IMR-90 (cell line): Measurements from ENCODE around the gene PMF1. TPM values are rescaled to one million over a fixed set of nuclear protein-coding genes. Genes with fewer than 3 reads are reported as not detected.

Experiments
- ATAC-seq: fragments of 200-7000 bp; cut with Tn5 transposase; 2 replicates; pipeline ENCODE4 v1.9.1; 2020; ENCODE audit warnings: low read depth, mild to moderate bottlenecking, moderate library complexity
- BruUV-seq: library from RNA; stranded (reverse); fragments of 400-500 nt; replicated peaks from 2 replicates; lab custom pipeline; 2021; lab: Mats Ljungman, UMichigan
- CTCF ChIA-PET: fragments of 300-600 bp; formaldehyde crosslinking; extraction: SDS; loops from one replicate; lab custom pipeline; 2021; ENCODE audit warnings: antibody characterized with exemption; lab: Yijun Ruan, JAX
- POLR2A ChIA-PET: fragments of 300-600 bp; sonication (Branson Sonifier 250); formaldehyde crosslinking; loops from one replicate; lab custom pipeline; 2022; ENCODE audit warnings: antibody characterized with exemption; ENCODE audit not compliant: unreplicated experiment; lab: Charles Lee
- DNase-seq: peaks from one replicate; pipeline ENCODE4 v3.0.0; 2013
- H2AFZ ChIP-seq: replicated peaks from 2 replicates; pipeline ENCODE3; 2013; ENCODE audit warnings: low read length, mild to moderate bottlenecking; ENCODE audit not compliant: poor library complexity
- H2AK5ac ChIP-seq: 2 replicates; pipeline ENCODE4 v1.6.1; 2013; ENCODE audit warnings: low read depth, low read length, inconsistent platforms
- H2AK9ac ChIP-seq: replicated peaks from 2 replicates; pipeline ENCODE3; 2013; ENCODE audit warnings: mild to moderate bottlenecking, low read depth, low read length, moderate library complexity; ENCODE audit not compliant: poor library complexity
- H2BK120ac ChIP-seq: 2 replicates; pipeline ENCODE4 v1.6.1; 2013; ENCODE audit warnings: low read depth, low read length, inconsistent platforms
- H2BK15ac ChIP-seq: 3 replicates; pipeline ENCODE4 v1.6.1; 2013; ENCODE audit warnings: low read depth, low read length, inconsistent platforms
- H2BK20ac ChIP-seq: 2 replicates; pipeline ENCODE4 v1.6.1; 2013; ENCODE audit warnings: low read depth, mild to moderate bottlenecking, inconsistent platforms, low read length, moderate library complexity
- H2BK5ac ChIP-seq: 2 replicates; pipeline ENCODE4 v1.6.1; 2013; ENCODE audit warnings: mild to moderate bottlenecking, low read depth, low read length, inconsistent platforms; ENCODE audit not compliant: poor library complexity, severe bottlenecking
- H3K14ac ChIP-seq: replicated peaks from 2 replicates; pipeline ENCODE4 v1.6.1; 2013; ENCODE audit warnings: low read depth, low read length, inconsistent platforms
- H3K18ac ChIP-seq: 2 replicates; pipeline ENCODE4 v1.6.1; 2013; ENCODE audit warnings: low read depth, low read length, control low read depth
- H3K23ac ChIP-seq: 2 replicates; pipeline ENCODE4 v1.6.1; 2013; ENCODE audit warnings: low read depth, low read length, inconsistent platforms
- H3K27ac ChIP-seq: 2 replicates; pipeline ENCODE4 v1.5.1; 2013; ENCODE audit warnings: mild to moderate bottlenecking, control low read depth, low read length; ENCODE audit not compliant: insufficient read depth
- H3K27me3 ChIP-seq: 2 replicates; pipeline ENCODE4 v1.6.1; 2013; ENCODE audit warnings: low read length; ENCODE audit not compliant: control insufficient read depth, insufficient read depth
- H3K36me3 ChIP-seq: 2 replicates; pipeline ENCODE4 v1.6.1; 2013; ENCODE audit warnings: low read length, mixed read lengths; ENCODE audit not compliant: control insufficient read depth, insufficient read depth
- H3K4ac ChIP-seq: 2 replicates; pipeline ENCODE4 v1.6.1; 2013; ENCODE audit warnings: low read depth, low read length, inconsistent platforms
- H3K4me1 ChIP-seq: 2 replicates; pipeline ENCODE4 v1.6.1; 2013; ENCODE audit warnings: low read length, mixed read lengths; ENCODE audit not compliant: control insufficient read depth, insufficient read depth
- H3K4me2 ChIP-seq: 2 replicates; pipeline ENCODE4 v1.6.1; 2013; ENCODE audit warnings: low read depth, mild to moderate bottlenecking, control low read depth, low read length, moderate library complexity
- H3K4me3 ChIP-seq: 2 replicates; pipeline ENCODE4 v1.5.1; 2013; ENCODE audit warnings: low read depth, mild to moderate bottlenecking, control low read depth, low read length, moderate library complexity; ENCODE audit not compliant: insufficient read depth
- H3K56ac ChIP-seq: 2 replicates; pipeline ENCODE4 v1.6.1; 2013; ENCODE audit warnings: low read length, inconsistent platforms; ENCODE audit not compliant: insufficient read depth; ENCODE audit errors: extremely low read depth
- H3K79me1 ChIP-seq, 2 experiments: 2 replicates each; pipeline ENCODE4 v1.6.1; 2013; ENCODE audit warnings: low read length in 2 of 2, inconsistent platforms in 1 of 2, low read depth in 1 of 2
- H3K9ac ChIP-seq: 2 replicates; pipeline ENCODE4 v1.6.1; 2013; ENCODE audit warnings: low read depth, low read length, control low read depth
- H3K9me1 ChIP-seq: 2 replicates; pipeline ENCODE4 v1.6.1; 2013; ENCODE audit warnings: low read length, inconsistent platforms; ENCODE audit not compliant: insufficient read depth
- H3K9me3 ChIP-seq: 2 replicates; pipeline ENCODE4 v1.6.1; 2013; ENCODE audit warnings: low read length; ENCODE audit not compliant: control insufficient read depth, insufficient read depth
- H4K20me1 ChIP-seq: 2 replicates; pipeline ENCODE4 v1.6.1; 2013; ENCODE audit warnings: low read length, inconsistent platforms; ENCODE audit not compliant: insufficient read depth
- H4K5ac ChIP-seq: 2 replicates; pipeline ENCODE4 v1.6.1; 2013; ENCODE audit warnings: mild to moderate bottlenecking, low read depth, low read length, control low read depth
- H4K8ac ChIP-seq, 2 experiments: 2 replicates each; pipeline ENCODE4 v1.6.1; 2013; ENCODE audit warnings: low read depth in 2 of 2, low read length in 2 of 2, control low read depth in 1 of 2, inconsistent platforms in 1 of 2
- H4K91ac ChIP-seq: 2 replicates; pipeline ENCODE4 v1.6.1; 2013; ENCODE audit warnings: low read depth, low read length, inconsistent platforms; ENCODE audit not compliant: insufficient read depth
- BHLHE40 ChIP-seq: fragments of 150-350 bp; IDR thresholded peaks from 2 replicates; pipeline ENCODE4 v1.6.1; 2016; ENCODE audit warnings: mild to moderate bottlenecking, low read depth, low read length
- CHD1 ChIP-seq: IDR thresholded peaks from 2 replicates; pipeline ENCODE4 v1.6.1; 2012; ENCODE audit warnings: low read depth, low read length, improper control_type of control experiment
- CTCF ChIP-seq: conservative IDR thresholded peaks from 2 replicates; pipeline ENCODE4 v1.5.1; 2012; ENCODE audit warnings: mild to moderate bottlenecking, low read depth, low read length, improper control_type of control experiment
- MXI1 ChIP-seq: IDR thresholded peaks from 2 replicates; pipeline ENCODE4 v1.6.1; 2012; ENCODE audit warnings: low read depth, mild to moderate bottlenecking, low read length, moderate library complexity, borderline replicate concordance
- NFE2L2 ChIP-seq: fragments of 150-350 bp; IDR thresholded peaks from 2 replicates; pipeline ENCODE4 v1.6.1; 2016; ENCODE audit warnings: low read depth, mild to moderate bottlenecking, low read length
- RAD21 ChIP-seq: IDR thresholded peaks from 2 replicates; pipeline ENCODE4 v1.6.1; 2012; ENCODE audit warnings: low read length, improper control_type of control experiment
- SMC3 ChIP-seq: fragments of 150-350 bp; IDR thresholded peaks from 2 replicates; pipeline ENCODE4 v1.6.1; 2016; ENCODE audit warnings: low read depth, mild to moderate bottlenecking, antibody characterized with exemption, low read length, moderate library complexity
- USF2 ChIP-seq: fragments of 150-350 bp; IDR thresholded peaks from 2 replicates; pipeline ENCODE4 v1.6.1; 2017; ENCODE audit warnings: mild to moderate bottlenecking, antibody characterized with exemption, low read length, low read depth
- WGBS, 2 experiments: methylation state at CpG; one replicate each; pipeline versions ENCODE4 v1.1.5 to v1.1.7; 2013; ENCODE audit warnings: missing lambda C conversion rate in 2 of 2; ENCODE audit not compliant: insufficient read length in 1 of 2; ENCODE audit errors: extremely low coverage in 2 of 2; 5-methylcytosine and 5-hydroxymethylcytosine counted together
- dilution Hi-C: fragments of 300-500 bp; cut with HindIII; formaldehyde crosslinking; loops from one replicate; pipeline ENCODE4 v1.14.3; 2018; ENCODE audit warnings: low sequenced_read_pairs; ENCODE audit not compliant: unreplicated experiment
- in situ Hi-C: fragments of 300-500 bp; cut with MboI; formaldehyde crosslinking; loops from 3 replicates; pipeline ENCODE4 v1.14.3; 2019; ENCODE audit warnings: low sequenced_read_pairs, inconsistent platforms, mixed read lengths
- intact Hi-C: fragments of 100-400 bp; cut with micrococcal nuclease; formaldehyde crosslinking; loops from 2 replicates; pipeline ENCODE4 v1.10.0; 2022
- polyA plus RNA-seq, 3 experiments: library from polyadenylated mRNA; depleted of rRNA; stranded (reverse); fragments of >200 nt; gene quantifications; 2 replicates each; pipeline ENCODE4 v1.2.3, GENCODE V29; 2012; ENCODE audit warnings: low replicate concordance in 1 of 3
- total RNA-seq: library from RNA; depleted of rRNA; stranded (reverse); fragments of >200 nt; gene quantifications from 2 replicates; pipeline ENCODE4 v1.2.3, GENCODE V29; 2012

The PMF1 gene
- total and polyA plus RNA-seq, 2 of the 4 experiments (the other 2 are of a cell fraction), result 54.8 to 73.4 TPM

- Histone ChIP-seq H3K56ac (no peak overlapping the region), H3K9ac (no peak overlapping the region), H2BK15ac (no peak overlapping the region), H2BK5ac (no peak overlapping the region), H2AK9ac (peak overlapping the region; percentile 61), H3K18ac (no peak overlapping the region), H3K4me2 (no peak overlapping the region), H2BK120ac (no peak overlapping the region), H3K4me1 (peaks cover 8% of the 10 kb centered on the region), H4K91ac (no peak overlapping the region), H3K36me3 (peaks cover 15% of the 10 kb centered on the region), H4K5ac (no peak overlapping the region), H4K20me1 (0 out of 2 replicates have a peak, but pooled peaks cover under 1% of the 10 kb centered on the region), H3K27me3 (no peaks in the 10 kb centered on the region), H3K27ac (no peak overlapping the region), H3K4me3 (no peak overlapping the region), H2AFZ (no peak overlapping the region), H3K4ac (no peak overlapping the region), H2BK20ac (no peak overlapping the region), H3K14ac (no peak overlapping the region), H3K9me3 (no peaks in the 10 kb centered on the region), H3K9me1 (peaks cover 9% of the 10 kb centered on the region), H4K8ac (no peak overlapping the region), H3K79me1 (peaks cover 8 to 17% of the 10 kb centered on the region in 2 experiments), H2AK5ac (no peak overlapping the region), H3K23ac (no peak overlapping the region)
- ATAC-seq (no peak), DNase-seq (no peak)
- CTCF ChIA-PET, result interaction anchor here (0.7 kb wide), 1 partner anchor 42 kb away, joined by 3 read pairs; no protein-coding TSS in a partner anchor
- intact Hi-C loops (no loop called here), dilution Hi-C loops (no loop called here), in situ Hi-C loops (loop anchor here (5.0 kb wide), 1 partner anchor 81 kb away; no protein-coding TSS in a partner anchor)
- POLR2A ChIA-PET, result no interaction called here
- BruUV-seq, result no TSS peak
- no CpG with 5 or more reads among the region's 7 CpGs for WGBS, 2 experiments
- TF ChIP-seq NFE2L2 (no peak), USF2 (no peak), MXI1 (no peak), SMC3 (no peak), CTCF (no peak), BHLHE40 (no peak), CHD1 (no peak), RAD21 (no peak)
Measured at GRCh38 chr1:156228501-156228900, 15.7 kb downstream of the PMF1 start.
